SK-N-SH (cell line): Measurements from ENCODE around the gene RFX7. TPM values are rescaled to one million over a fixed set of nuclear protein-coding genes. Genes with fewer than 3 reads are reported as not detected.

Experiments used
- CTCF ChIA-PET: fragments of 300-600, 350-600 bp; formaldehyde crosslinking; extraction: SDS; loops from one replicate; lab custom pipeline; 2021; lab: Yijun Ruan, JAX
- POLR2A ChIA-PET: fragments of 350-600 bp; sonication (Branson Sonifier 250); formaldehyde crosslinking; extraction: SDS; loops from one replicate; lab custom pipeline; 2020; ENCODE audit warnings: antibody characterized with exemption, inconsistent platforms; lab: Yijun Ruan, JAX
- DNase-seq: peaks from one replicate; pipeline ENCODE4 v3.0.0; 2012
- H2AFZ ChIP-seq: fragments of 200-600 bp; sonication (generic); 2 replicates; pipeline ENCODE4 v1.8.1; 2016; ENCODE audit warnings: antibody characterized with exemption, mild to moderate bottlenecking, low read depth
- H3F3A ChIP-seq: fragments of 200-600 bp; sonication (generic); replicated peaks from 2 replicates; pipeline ENCODE3; 2016; ENCODE audit warnings: antibody characterized with exemption, mild to moderate bottlenecking; ENCODE audit not compliant: insufficient read depth
- H3K27ac ChIP-seq, 2 experiments: fragments of 200-500 bp in 1 of 2; fragments of 200-600 bp in 1 of 2; sonication (Bioruptor generic) in 1 of 2; sonication (generic), shearing (Covaris generic) in 1 of 2; 2 replicates each; pipeline versions ENCODE4 v1.5.1 to v1.6.1; 2014 to 2016; ENCODE audit warnings: low read depth in 2 of 2, inconsistent platforms in 1 of 2, low read length in 1 of 2, mild to moderate bottlenecking in 1 of 2, mixed read lengths in 1 of 2
- H3K27me3 ChIP-seq: fragments of 200-600 bp; sonication (generic), shearing (Covaris generic); 2 replicates; pipeline ENCODE4 v1.6.1; 2016; ENCODE audit warnings: mixed run types; ENCODE audit not compliant: insufficient read depth
- H3K36me3 ChIP-seq, 2 experiments: fragments of 200-500 bp in 1 of 2; fragments of 200-600 bp in 1 of 2; sonication (Bioruptor generic) in 1 of 2; sonication (generic) in 1 of 2; replicated peaks in 1 of 2; 2 replicates each; pipeline versions ENCODE3 to v1.5.1; 2014 to 2016; ENCODE audit warnings: low read length in 1 of 2, mild to moderate bottlenecking in 1 of 2; ENCODE audit not compliant: insufficient read depth in 2 of 2, control insufficient read depth in 1 of 2
- H3K4me1 ChIP-seq, 2 experiments: fragments of 200-500 bp in 1 of 2; fragments of 200-600 bp in 1 of 2; sonication (Bioruptor generic) in 1 of 2; sonication (generic), shearing (Covaris generic) in 1 of 2; 2 replicates each; pipeline versions ENCODE4 v1.5.1 to v1.6.1; 2014 to 2016; ENCODE audit warnings: low read depth in 1 of 2, low read length in 1 of 2, mixed run types in 1 of 2; ENCODE audit not compliant: insufficient read depth in 2 of 2, control insufficient read depth in 1 of 2
- H3K4me2 ChIP-seq: fragments of 200-600 bp; sonication (generic), shearing (Covaris generic); 2 replicates; pipeline ENCODE4 v1.6.1; 2017; ENCODE audit warnings: mixed run types
- H3K4me3 ChIP-seq, 2 experiments: fragments of 200-500 bp in 1 of 2; fragments of 200-600 bp in 1 of 2; sonication (Bioruptor generic) in 1 of 2; sonication (generic), shearing (Covaris generic) in 1 of 2; 2 replicates each; pipeline versions ENCODE4 v1.5.1 to v1.8.1; 2014 to 2016; ENCODE audit warnings: low read depth in 2 of 2, inconsistent platforms in 1 of 2, low read length in 1 of 2, mild to moderate bottlenecking in 1 of 2, mixed read lengths in 1 of 2, moderate library complexity in 1 of 2
- H3K79me2 ChIP-seq: fragments of 200-600 bp; sonication (generic); 2 replicates; pipeline ENCODE4 v1.8.1; 2017; ENCODE audit warnings: mild to moderate bottlenecking; ENCODE audit not compliant: insufficient read depth
- H3K9ac ChIP-seq: fragments of 200-600 bp; sonication (generic); 2 replicates; pipeline ENCODE4 v1.6.1; 2017; ENCODE audit warnings: mixed run types
- H3K9me2 ChIP-seq: fragments of 200-600 bp; sonication (generic); 2 replicates; pipeline ENCODE4 v1.6.1; 2017; ENCODE audit warnings: mixed run types
- H3K9me3 ChIP-seq: fragments of 200-600 bp; sonication (generic); 2 replicates; pipeline ENCODE4 v1.6.1; 2017; ENCODE audit warnings: mixed run types, mild to moderate bottlenecking, moderate library complexity
- H4K20me1 ChIP-seq: fragments of 200-600 bp; sonication (generic); 2 replicates; pipeline ENCODE4 v1.6.1; 2017; ENCODE audit warnings: mild to moderate bottlenecking, mixed run types; ENCODE audit not compliant: insufficient read depth
- CTCF ChIP-seq: fragments of 200-600 bp; sonication (generic); IDR thresholded peaks from 2 replicates; pipeline ENCODE4 v1.6.1; 2017; ENCODE audit warnings: antibody characterized with exemption, mild to moderate bottlenecking, moderate library complexity
- IRF3 ChIP-seq: fragments of 150-350 bp; IDR thresholded peaks from 2 replicates; pipeline ENCODE4 v1.6.1; 2016; ENCODE audit warnings: mild to moderate bottlenecking, low read depth, low read length
- MXI1 ChIP-seq: IDR thresholded peaks from 2 replicates; pipeline ENCODE4 v1.6.1; 2012; ENCODE audit warnings: mild to moderate bottlenecking, low read depth, low read length, improper control_type of control experiment
- NFIC ChIP-seq: IDR thresholded peaks from 2 replicates; pipeline ENCODE4 v1.4.0; 2012; ENCODE audit warnings: borderline replicate concordance
- NRF1 ChIP-seq: IDR thresholded peaks from 2 replicates; pipeline ENCODE4 v1.6.1; 2012; ENCODE audit warnings: low read depth, mild to moderate bottlenecking, low read length
- PBX3 ChIP-seq: IDR thresholded peaks from 2 replicates; pipeline ENCODE4; 2012
- RAD21 ChIP-seq: IDR thresholded peaks from 2 replicates; pipeline ENCODE4 v1.6.1; 2012; ENCODE audit warnings: mild to moderate bottlenecking, low read length
- RCOR1 ChIP-seq: fragments of 150-350 bp; IDR thresholded peaks from 2 replicates; pipeline ENCODE4 v1.6.1; 2017; ENCODE audit warnings: antibody characterized with exemption, low read length
- RFX5 ChIP-seq: IDR thresholded peaks from 2 replicates; pipeline ENCODE4 v1.6.1; 2012; ENCODE audit warnings: mild to moderate bottlenecking, improper control_type of control experiment, low read length
- RXRA ChIP-seq: IDR thresholded peaks from 2 replicates; pipeline ENCODE4 v1.4.0; 2012; ENCODE audit warnings: low read depth, mild to moderate bottlenecking, borderline replicate concordance
- SIN3A ChIP-seq: IDR thresholded peaks from 2 replicates; pipeline ENCODE4 v1.6.1; 2012; ENCODE audit warnings: low read depth, mild to moderate bottlenecking, low read length, moderate library complexity, borderline replicate concordance
- SMC3 ChIP-seq: IDR thresholded peaks from 2 replicates; pipeline ENCODE4 v1.6.1; 2012; ENCODE audit warnings: low read depth, low read length, improper control_type of control experiment
- TAF1 ChIP-seq: IDR thresholded peaks from 2 replicates; pipeline ENCODE4 v1.6.1; 2012; ENCODE audit warnings: low read depth, mild to moderate bottlenecking, low read length, moderate library complexity, borderline replicate concordance
- TCF12 ChIP-seq: IDR thresholded peaks from 2 replicates; pipeline ENCODE4 v1.4.0; 2012
- TEAD4 ChIP-seq: IDR thresholded peaks from 2 replicates; pipeline ENCODE4 v1.4.0; 2012; ENCODE audit warnings: mild to moderate bottlenecking, borderline replicate concordance; ENCODE audit not compliant: insufficient read depth
- USF1 ChIP-seq: IDR thresholded peaks from 2 replicates; pipeline ENCODE4 v1.4.0; 2012; ENCODE audit warnings: low read depth, borderline replicate concordance
- ZBTB33 ChIP-seq: IDR thresholded peaks from 2 replicates; pipeline ENCODE4 v1.4.0; 2012; ENCODE audit warnings: low read depth, borderline replicate concordance
- polyA plus RNA-seq, 3 experiments: library from polyadenylated mRNA; depleted of rRNA; stranded (reverse); fragments of >200 nt; gene quantifications; 2 replicates each; pipeline ENCODE4 v1.2.3, GENCODE V29; 2012

RFX7 gene
- polyA plus RNA-seq, 1 of the 3 experiments (the other 2 are of a cell fraction): 2.7 TPM

GRCh38 chr15:56250626-56251025, 6.9 kb upstream of the RFX7 start (continued):
- TF ChIP-seq ZBTB33 (no peak), RXRA (no peak), SIN3A (no peak), TAF1 (no peak), TEAD4 (no peak), NFIC (no peak), TCF12 (no peak), IRF3 (no peak)

GRCh38 chr15:56249092-56249491, 5.4 kb upstream of the RFX7 start:
- Histone ChIP-seq H4K20me1 (no peaks in the 10 kb centered on the region), H3K4me3 (no peak overlapping the region; a peak in 1 of 4 replicates), H3K9me2 (no peaks in the 10 kb centered on the region), H2AFZ (no peak overlapping the region), H3K4me1 (peaks cover 12 to 14% of the 10 kb centered on the region in 2 experiments; a peak in 3 of 4 replicates), H3K36me3 (no peaks in the 10 kb centered on the region), H3K9ac (no peak overlapping the region), H3K27ac (no peak overlapping the region), H3K27me3 (no peaks in the 10 kb centered on the region), H3F3A (peaks cover 4% of the 10 kb centered on the region), H3K4me2 (no peak overlapping the region), H3K9me3 (no peaks in the 10 kb centered on the region), H3K79me2 (peaks cover under 1% of the 10 kb centered on the region; the same call in 1 of the 2 replicates)
- TF ChIP-seq CTCF: peak; percentile 57
- no peak for TF ChIP-seq MXI1
- peak; percentile 70 for TF ChIP-seq SMC3
- TF ChIP-seq SIN3A: no peak
- TF ChIP-seq NRF1: 0 out of 2 replicates have a peak, but pooled peaks have one; percentile 7
- no peak for TF ChIP-seq RCOR1
- peak; percentile 74 for TF ChIP-seq RAD21
- no peak for TF ChIP-seq PBX3
- TF ChIP-seq USF1: no peak
- peak; percentile 94 for TF ChIP-seq RFX5
- peak; percentile 20 for DNase-seq
- POLR2A ChIA-PET: no interaction called here
- CTCF ChIA-PET: interaction anchor here (0.7 to 7.7 kb wide), 10 partner anchors 12 to 621 kb away, joined by 3 to 77 read pairs (median 3); no protein-coding TSS in a partner anchor
